SU-DHL-6 (cell line): Measurements from ENCODE around the gene PRSS38.

ENCODE experiments used
- H2AFZ ChIP-seq: fragments of 200-600 bp; sonication (generic); 2 replicates; pipeline ENCODE4 v1.6.1; 2014; ENCODE audit warnings: low read depth, mild to moderate bottlenecking, moderate library complexity, mixed read lengths, antibody characterized with exemption, low read length; ENCODE audit not compliant: severe bottlenecking
- H3F3A ChIP-seq: fragments of 200-600 bp; shearing (Covaris generic); 2 replicates; pipeline ENCODE4 v1.6.0; 2016; ENCODE audit warnings: antibody characterized with exemption, mild to moderate bottlenecking; ENCODE audit not compliant: insufficient read depth
- H3K27ac ChIP-seq: fragments of 200-600 bp; sonication (generic); 2 replicates; pipeline ENCODE4 v1.5.1; 2016; ENCODE audit warnings: low read depth, mild to moderate bottlenecking, low read length, moderate library complexity, mixed read lengths
- H3K27me3 ChIP-seq: fragments of 200-600 bp; sonication (generic), shearing (Covaris generic); 2 replicates; pipeline ENCODE4 v1.6.0; 2014; ENCODE audit warnings: mild to moderate bottlenecking, low read length
- H3K36me3 ChIP-seq: fragments of 200-600 bp; sonication (generic); 2 replicates; pipeline ENCODE4 v1.6.1; 2014; ENCODE audit warnings: mild to moderate bottlenecking, low read length, mixed read lengths
- H3K4me2 ChIP-seq: fragments of 300-600, 200-600 bp; shearing (Covaris generic), sonication (generic); 2 replicates; pipeline ENCODE4 v1.6.0; 2014; ENCODE audit warnings: low read length, low read depth, mild to moderate bottlenecking; ENCODE audit not compliant: poor library complexity, severe bottlenecking
- H3K4me3 ChIP-seq: fragments of 200-600 bp; sonication (generic); 2 replicates; pipeline ENCODE4 v1.5.1; 2014; ENCODE audit warnings: antibody characterized with exemption, low read length, mild to moderate bottlenecking, mixed read lengths; ENCODE audit not compliant: insufficient read depth, poor library complexity, severe bottlenecking
- H3K79me2 ChIP-seq: fragments of 200-600 bp; sonication (generic); 2 replicates; pipeline ENCODE4 v1.6.1; 2014; ENCODE audit warnings: mild to moderate bottlenecking, low read length, moderate library complexity; ENCODE audit not compliant: insufficient read depth
- H3K9ac ChIP-seq: fragments of 200-600 bp; sonication (generic); 2 replicates; pipeline ENCODE4 v1.7.0; 2014; ENCODE audit warnings: mild to moderate bottlenecking, low read length
- H3K9me2 ChIP-seq: fragments of 200-600 bp; sonication (generic); replicated peaks from 2 replicates; pipeline ENCODE4 v1.6.1; 2014; ENCODE audit warnings: low read length; ENCODE audit not compliant: insufficient read depth
- H3K9me3 ChIP-seq: fragments of 200-600 bp; sonication (generic); 2 replicates; pipeline ENCODE4 v1.6.1; 2014; ENCODE audit warnings: low read length, mixed read lengths; ENCODE audit not compliant: insufficient read depth
- H4K20me1 ChIP-seq: fragments of 200-600 bp; sonication (generic); 2 replicates; pipeline ENCODE4 v1.6.1; 2014; ENCODE audit warnings: low read depth, mild to moderate bottlenecking, antibody characterized with exemption, low read length, moderate library complexity, mixed read lengths
- CTCF ChIP-seq: fragments of 200-600 bp; sonication (generic); IDR thresholded peaks from one replicate; pipeline ENCODE4 v1.5.1; 2017; ENCODE audit warnings: antibody characterized with exemption, mild to moderate bottlenecking, low read length, moderate library complexity; ENCODE audit not compliant: insufficient read depth, poor library complexity, severe bottlenecking
- EZH2phosphoT487 ChIP-seq: fragments of 200-600 bp; sonication (generic), shearing (Covaris generic); conservative IDR thresholded peaks from 2 replicates; pipeline ENCODE4 v1.6.1; 2018; ENCODE audit warnings: mild to moderate bottlenecking, antibody characterized with exemption, low read length, moderate library complexity, mixed read lengths

The PRSS38 gene

GRCh38 chr1:227864882-227865281 lies 49.4 kb downstream of the PRSS38 start:
- Histone ChIP-seq H3K27ac (no peak overlapping the region), H4K20me1 (no peaks in the 10 kb centered on the region), H3K9me3 (no peaks in the 10 kb centered on the region), H3K9me2 (no peaks in the 10 kb centered on the region), H3K4me2 (no peak overlapping the region), H3K27me3 (no peaks in the 10 kb centered on the region), H3F3A (no peaks in the 10 kb centered on the region), H3K79me2 (no peaks in the 10 kb centered on the region), H3K36me3 (no peaks in the 10 kb centered on the region), H3K4me3 (no peak overlapping the region), H3K9ac (no peak overlapping the region), H2AFZ (no peak overlapping the region)
- TF ChIP-seq CTCF (no peak), EZH2phosphoT487 (no peak)

- H3F3A ChIP-seq = no peaks in the 10 kb centered on the region
- no peak overlapping the region for H3K9ac ChIP-seq
- H3K9me2 ChIP-seq = no peaks in the 10 kb centered on the region
- no peak overlapping the region for H2AFZ ChIP-seq
- no peaks in the 10 kb centered on the region for H3K27me3 ChIP-seq
- no peak for TF ChIP-seq EZH2phosphoT487
- TF ChIP-seq CTCF = no peak
- no peaks in the 10 kb centered on the region for H3K79me2 ChIP-seq
- no peaks in the 10 kb centered on the region for H4K20me1 ChIP-seq
- no peaks in the 10 kb centered on the region for H3K9me3 ChIP-seq
- H3K27ac ChIP-seq = no peak overlapping the region
- no peaks in the 10 kb centered on the region for H3K36me3 ChIP-seq
- no peak overlapping the region for H3K4me2 ChIP-seq
- no peak overlapping the region for H3K4me3 ChIP-seq
Observed at GRCh38 chr1:227869279-227869842, 53.9 kb downstream of the PRSS38 start.

- no peaks in the 10 kb centered on the region for H3K36me3 ChIP-seq
- H2AFZ ChIP-seq = no peak overlapping the region
- no peak for TF ChIP-seq CTCF
- TF ChIP-seq EZH2phosphoT487 = no peak
- H3K9me3 ChIP-seq = no peaks in the 10 kb centered on the region
- H3F3A ChIP-seq = no peaks in the 10 kb centered on the region
- H4K20me1 ChIP-seq = no peaks in the 10 kb centered on the region
- no peaks in the 10 kb centered on the region for H3K79me2 ChIP-seq
- H3K27me3 ChIP-seq = no peaks in the 10 kb centered on the region
- no peaks in the 10 kb centered on the region for H3K9me2 ChIP-seq
- H3K4me3 ChIP-seq = no peak overlapping the region
- H3K27ac ChIP-seq = no peak overlapping the region
- no peak overlapping the region for H3K9ac ChIP-seq
- no peak overlapping the region for H3K4me2 ChIP-seq
Observed at GRCh38 chr1:227869851-227870305, 54.4 kb downstream of the PRSS38 start.
